GM21528 (cell line): ENCODE results near the gene WRNIP1.

Experiments
- ATAC-seq: cut with Tn5 transposase; IDR thresholded peaks from one replicate; pipeline ENCODE4 v1.9.1; 2021; ENCODE audit warnings: mild to moderate bottlenecking, moderate library complexity; ENCODE audit not compliant: unreplicated experiment, low FRiP score

The WRNIP1 gene

GRCh38 chr6:2765166-2765895 is at the start of gene WRNIP1:
Gene WRNIP1 (plus strand): TSS chr6:2765393. CDS start chr6:2765623, 230 bp downstream.
- ATAC-seq = peak; percentile 83

- ATAC-seq = no peak
Observed at GRCh38 chr6:2715737-2716136, 49.5 kb upstream of the WRNIP1 start.

DNA sequence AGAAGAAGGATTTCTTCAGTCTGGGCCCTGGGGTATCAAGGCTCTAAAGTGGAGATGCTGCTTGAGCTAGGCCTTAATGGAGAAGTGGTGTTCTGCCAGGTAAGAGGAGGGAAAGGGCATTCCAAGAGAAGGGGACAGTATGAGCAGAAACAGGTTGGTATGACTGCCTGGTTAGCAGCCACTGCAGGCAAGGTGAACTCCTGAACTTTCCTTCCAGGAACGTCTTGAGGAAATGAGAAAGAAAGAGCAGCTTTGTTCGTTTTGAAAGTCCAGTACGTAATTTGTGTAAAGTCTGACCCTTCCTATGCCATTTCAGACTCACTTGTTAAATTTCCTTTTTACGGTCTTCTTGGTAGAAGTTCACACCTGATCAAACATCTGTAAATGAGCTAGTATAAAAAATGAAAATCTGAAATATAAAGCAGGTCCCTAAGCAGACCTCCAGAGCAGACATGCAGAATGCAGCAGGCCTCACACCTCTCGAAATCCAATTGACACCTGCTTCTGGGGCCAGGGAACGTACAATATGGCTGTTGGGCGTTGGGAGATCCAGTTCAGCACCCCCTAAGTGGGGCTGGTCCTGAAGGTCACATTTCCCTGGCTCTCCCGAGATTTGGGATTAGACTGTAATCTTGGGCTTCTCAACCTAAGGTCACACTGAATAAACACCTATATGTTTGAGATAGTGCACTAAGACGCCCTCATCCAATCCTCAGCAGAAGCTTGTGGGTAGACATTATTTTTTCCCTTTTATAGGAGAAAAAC is 48.1 kb upstream of the WRNIP1 start:
- no peak for ATAC-seq

DNA sequence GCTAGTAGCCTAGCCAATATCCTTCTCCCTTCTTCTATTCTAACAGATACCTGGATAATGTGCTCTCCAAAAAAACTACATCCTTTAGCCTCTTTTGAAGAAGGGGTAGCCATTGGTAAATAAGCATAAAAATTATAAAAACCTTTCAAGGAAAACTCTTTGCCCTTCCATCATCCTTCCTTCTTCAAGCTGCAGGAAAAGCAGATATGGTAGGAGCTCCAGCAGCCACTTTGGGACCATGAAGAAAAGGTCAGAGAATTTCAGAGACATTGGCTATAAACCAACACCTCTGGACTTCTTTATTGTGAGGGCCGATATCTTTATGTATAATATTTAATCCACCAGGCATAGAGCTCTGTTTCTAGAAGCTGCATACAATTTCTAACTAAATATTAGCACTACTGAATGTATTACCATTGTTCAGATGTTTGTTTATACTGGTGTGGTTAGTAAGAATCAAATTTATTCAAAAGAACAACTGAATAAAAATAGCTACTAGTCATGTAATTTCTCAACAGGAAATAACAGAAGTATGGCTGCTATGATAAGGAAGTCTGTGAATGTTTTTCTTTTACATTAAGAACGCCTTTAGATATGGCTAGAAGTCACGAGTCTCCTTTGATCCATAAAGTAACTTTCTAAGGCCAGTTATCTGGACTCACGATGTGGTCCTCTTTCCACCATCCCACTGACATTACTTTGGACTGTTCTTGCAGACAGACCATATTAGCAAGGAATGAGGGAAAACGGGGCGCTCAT is 46.7 kb upstream of the WRNIP1 start:
- ATAC-seq = no peak

DNA sequence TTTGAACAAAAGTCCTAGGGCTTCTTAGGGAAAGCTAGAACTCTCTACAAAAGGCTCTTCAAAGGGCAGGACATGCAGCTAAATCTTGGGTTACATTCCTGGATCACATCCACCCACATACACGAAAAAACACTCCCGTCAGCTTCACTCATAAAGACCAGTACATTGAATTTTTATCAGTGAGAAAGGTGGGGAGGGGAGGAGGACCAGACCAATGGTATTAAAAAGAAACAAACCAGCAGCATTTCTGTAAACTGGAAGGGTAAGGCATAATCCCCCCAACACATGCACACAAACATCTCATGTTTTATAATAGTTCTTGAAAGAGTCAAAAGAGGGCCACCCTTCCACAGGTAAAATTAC is 46.1 kb upstream of the WRNIP1 start:
- no peak for ATAC-seq

GRCh38 chr6:2721219-2721618 is 44.0 kb upstream of the WRNIP1 start:
- no peak for ATAC-seq

- no peak for ATAC-seq
Observed at GRCh38 chr6:2725364-2725988, 39.7 kb upstream of the WRNIP1 start.

- no peak for ATAC-seq
Observed at GRCh38 chr6:2725999-2726567, 39.1 kb upstream of the WRNIP1 start.

DNA sequence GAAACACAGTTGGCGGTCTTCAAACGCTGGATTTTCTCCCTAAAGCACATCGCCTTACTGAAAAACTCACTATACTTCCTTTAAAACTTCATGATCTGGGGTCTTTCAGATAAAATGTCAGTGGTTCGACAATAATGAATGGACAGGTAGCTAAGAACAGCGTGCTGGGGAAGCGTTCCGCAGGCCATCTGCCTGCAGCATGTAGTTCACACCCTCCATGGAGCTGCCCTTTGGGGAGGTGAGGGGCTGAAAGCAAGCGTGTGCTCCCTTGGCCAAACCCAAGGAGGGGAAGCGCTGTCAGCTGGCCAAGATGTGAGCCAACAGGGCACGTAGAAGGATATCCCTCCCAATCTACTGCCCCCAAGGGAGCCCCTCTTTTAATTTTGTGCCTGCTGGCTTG is 35.3 kb upstream of the WRNIP1 start:
- no peak for ATAC-seq

DNA sequence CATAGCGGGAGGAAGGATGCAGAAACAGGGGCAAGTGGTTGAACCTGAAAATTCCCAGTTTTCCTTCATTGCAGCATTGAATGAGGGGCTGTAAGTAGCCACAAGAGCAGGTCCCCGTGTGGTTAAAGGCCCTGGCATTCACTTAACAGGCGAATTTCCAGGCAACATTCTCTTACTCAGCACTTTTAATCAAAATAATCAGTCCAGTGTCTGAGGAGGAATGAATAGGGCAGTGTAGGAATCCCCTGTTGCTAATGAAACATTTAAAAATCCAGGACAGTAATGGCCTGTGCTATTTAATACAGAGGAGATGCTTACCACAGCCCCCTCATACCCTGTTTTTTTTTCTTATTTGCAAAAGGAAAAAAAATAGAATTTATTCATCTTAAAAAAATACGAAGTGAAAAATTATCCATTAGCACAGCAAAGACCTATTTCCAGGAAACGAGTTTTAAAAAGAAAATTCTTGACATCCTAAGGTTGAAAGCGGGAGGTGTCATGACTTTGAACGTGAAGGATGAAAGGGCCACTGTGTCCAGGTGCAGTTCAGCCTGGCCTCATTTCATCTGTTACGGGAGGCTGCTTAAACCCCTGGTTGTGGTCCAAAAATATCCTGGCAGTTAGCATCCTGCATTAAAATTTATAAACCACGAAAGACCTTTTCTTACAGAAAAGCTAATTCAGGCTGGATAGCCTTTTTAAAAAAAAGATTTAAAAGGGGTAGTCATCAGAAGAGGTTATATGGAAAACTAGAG is 34.7 kb upstream of the WRNIP1 start:
- ATAC-seq = no peak

DNA sequence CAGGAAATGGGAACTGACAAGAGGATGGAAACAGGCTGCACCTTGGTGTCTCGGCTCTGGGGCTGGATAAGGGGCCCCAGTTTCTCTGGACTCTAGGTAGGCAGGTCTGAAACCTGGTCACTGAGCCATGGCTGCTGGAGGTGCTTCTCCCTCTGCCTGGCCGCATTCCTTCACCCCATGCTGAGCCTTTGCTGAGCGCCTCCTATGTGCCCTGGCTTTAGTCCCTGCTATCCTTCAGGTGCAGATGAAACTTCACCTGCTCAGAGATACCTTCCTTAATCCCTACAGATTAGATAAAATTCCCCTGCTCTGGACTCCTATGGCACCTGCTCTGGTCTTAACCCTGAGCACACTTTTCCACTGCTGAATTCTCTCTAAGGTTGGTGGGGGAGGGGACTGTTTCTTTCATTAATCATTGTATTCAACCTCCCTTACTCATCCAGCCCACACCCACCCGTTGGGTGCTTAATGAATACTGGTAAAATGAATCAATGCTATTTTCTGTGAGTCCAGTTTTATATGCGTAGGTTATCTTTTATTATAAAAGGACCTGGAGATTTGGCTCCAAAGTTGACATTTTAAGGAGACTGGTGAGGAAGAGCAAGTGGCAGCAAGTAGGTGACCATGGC is 33.8 kb upstream of the WRNIP1 start:
- ATAC-seq = no peak

- ATAC-seq = no peak
Observed at GRCh38 chr6:2732503-2733089, 32.6 kb upstream of the WRNIP1 start.

DNA sequence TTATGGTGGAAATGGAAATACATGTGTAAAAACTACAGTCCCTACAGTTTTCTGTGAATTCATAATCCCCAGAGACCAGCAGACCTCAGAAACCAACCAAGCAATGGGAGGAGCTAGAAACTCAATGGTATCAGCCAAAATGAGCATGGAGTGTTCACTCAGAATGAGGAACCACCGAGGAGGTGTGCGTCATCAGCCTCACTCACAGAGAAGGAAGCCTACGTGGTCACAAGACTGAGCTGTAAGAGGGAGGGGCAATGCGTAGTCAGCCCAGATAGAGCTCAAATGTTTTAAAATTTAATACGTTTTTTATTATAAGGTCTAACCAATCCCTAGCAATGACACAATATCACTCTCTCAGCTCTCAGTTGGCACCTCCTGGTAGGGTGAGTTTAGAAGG is 31.9 kb upstream of the WRNIP1 start:
- ATAC-seq = peak; percentile 86

DNA sequence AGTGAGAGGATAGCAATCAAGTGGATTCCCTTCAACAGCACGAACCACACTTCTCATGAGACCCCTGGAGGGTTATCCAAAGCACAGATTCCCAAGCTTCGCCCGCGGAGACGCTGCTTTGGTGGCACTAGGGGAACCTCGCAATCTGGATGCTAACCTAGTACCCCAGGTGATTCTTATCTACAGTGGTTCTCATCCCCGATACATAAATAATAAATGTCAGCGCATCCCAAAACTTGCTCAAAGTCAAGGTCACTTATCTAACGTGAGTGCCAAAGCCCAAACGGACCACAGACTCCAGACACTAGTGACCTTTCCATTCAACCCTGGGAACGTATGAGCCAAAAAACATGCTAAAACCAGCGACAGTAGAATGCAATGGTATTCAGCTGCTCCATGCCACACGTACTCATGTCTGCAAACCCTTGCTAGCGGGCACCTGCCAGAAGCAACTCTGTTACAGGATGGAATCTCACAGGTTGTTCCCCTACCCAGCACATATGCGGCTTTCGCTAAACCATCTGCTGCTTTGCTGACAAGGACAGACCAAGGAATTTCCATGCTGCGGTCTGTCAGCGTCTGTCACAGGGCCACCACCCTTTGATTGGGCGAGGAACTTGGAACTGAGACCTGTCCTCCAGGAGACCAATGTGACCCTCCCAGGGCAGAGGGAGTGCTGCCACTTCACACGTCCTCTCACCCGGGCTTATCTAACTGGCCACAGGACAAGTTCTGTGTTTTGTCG is 31.3 kb upstream of the WRNIP1 start:
- no peak for ATAC-seq

- ATAC-seq = no peak
Observed at GRCh38 chr6:2734488-2735166, 30.6 kb upstream of the WRNIP1 start.

- no peak for ATAC-seq
Observed at GRCh38 chr6:2737885-2738284, 27.3 kb upstream of the WRNIP1 start.

- ATAC-seq = no peak
Observed at GRCh38 chr6:2738373-2738979, 26.7 kb upstream of the WRNIP1 start.
